Peyer's patch (tissue), 4 donors: ENCODE data around the gene ZNF808. TPM values are rescaled to one million over a fixed set of nuclear protein-coding genes. Genes with fewer than 3 reads are reported as not detected.
"Not testable (repeated sequence)": the region's sequence is repeated elsewhere in the genome, so short reads cannot be mapped to it uniquely, and the experiment has no call there.

Experiments
- DNase-seq, 3 donors: peaks; one replicate each; pipeline ENCODE4 v3.0.0-alpha.2; 2017 to 2019
- H3K27ac ChIP-seq, 4 donors: fragments of 200-600 bp; sonication (generic); one replicate each; pipeline ENCODE4 v1.5.1; 2016 to 2019
- H3K27me3 ChIP-seq, 2 donors: fragments of 200-600 bp; sonication (generic); one replicate each; pipeline ENCODE4 v1.5.1; 2019
- H3K36me3 ChIP-seq, 3 donors: fragments of 200-600 bp; sonication (generic); one replicate each; pipeline ENCODE4 v1.5.1; 2016 to 2019
- H3K4me1 ChIP-seq, 4 donors: fragments of 200-600 bp; sonication (generic); one replicate each; pipeline ENCODE4 v1.5.1; 2016 to 2019
- H3K4me3 ChIP-seq, 4 donors: fragments of 200-600 bp; sonication (generic); 1 replicate in 3 of 4; 2 replicates in 1 of 4; pipeline ENCODE4 v1.5.1; 2016 to 2019; ENCODE audit warnings: mild to moderate bottlenecking in 1 of 4
- H3K9me3 ChIP-seq, 4 donors: fragments of 200-600 bp; sonication (generic); one replicate each; pipeline ENCODE4 v1.5.1; 2016 to 2019; ENCODE audit warnings: mild to moderate bottlenecking in 1 of 4
- POLR2A ChIP-seq, 2 donors: fragments of 450-650 bp; IDR thresholded peaks; one replicate each; pipeline ENCODE4 v1.5.1; 2017; ENCODE audit warnings: antibody characterized with exemption in 2 of 2, mild to moderate bottlenecking in 2 of 2, moderate library complexity in 2 of 2
- total RNA-seq, 4 donors: library from RNA; depleted of rRNA; stranded (reverse); fragments of >200 nt; gene quantifications; one replicate each; pipeline ENCODE4 v1.1.0, GENCODE V29; 2016
- TF ChIP-seq, protein P1 (sequence below), 6 experiments: fragments of 450-650 bp in 4 of 6; fragments of 200-600 bp in 2 of 6; sonication (generic) in 1 of 6; IDR thresholded peaks; one replicate each; pipeline ENCODE4 v1.5.1; 2017 to 2019; ENCODE audit warnings: antibody characterized with exemption in 6 of 6, mild to moderate bottlenecking in 3 of 6, moderate library complexity in 1 of 6

The ZNF808 gene
- 10 to 100 TPM; 30.5 to 56.9 (median 42.0) TPM for total RNA-seq

DNA sequence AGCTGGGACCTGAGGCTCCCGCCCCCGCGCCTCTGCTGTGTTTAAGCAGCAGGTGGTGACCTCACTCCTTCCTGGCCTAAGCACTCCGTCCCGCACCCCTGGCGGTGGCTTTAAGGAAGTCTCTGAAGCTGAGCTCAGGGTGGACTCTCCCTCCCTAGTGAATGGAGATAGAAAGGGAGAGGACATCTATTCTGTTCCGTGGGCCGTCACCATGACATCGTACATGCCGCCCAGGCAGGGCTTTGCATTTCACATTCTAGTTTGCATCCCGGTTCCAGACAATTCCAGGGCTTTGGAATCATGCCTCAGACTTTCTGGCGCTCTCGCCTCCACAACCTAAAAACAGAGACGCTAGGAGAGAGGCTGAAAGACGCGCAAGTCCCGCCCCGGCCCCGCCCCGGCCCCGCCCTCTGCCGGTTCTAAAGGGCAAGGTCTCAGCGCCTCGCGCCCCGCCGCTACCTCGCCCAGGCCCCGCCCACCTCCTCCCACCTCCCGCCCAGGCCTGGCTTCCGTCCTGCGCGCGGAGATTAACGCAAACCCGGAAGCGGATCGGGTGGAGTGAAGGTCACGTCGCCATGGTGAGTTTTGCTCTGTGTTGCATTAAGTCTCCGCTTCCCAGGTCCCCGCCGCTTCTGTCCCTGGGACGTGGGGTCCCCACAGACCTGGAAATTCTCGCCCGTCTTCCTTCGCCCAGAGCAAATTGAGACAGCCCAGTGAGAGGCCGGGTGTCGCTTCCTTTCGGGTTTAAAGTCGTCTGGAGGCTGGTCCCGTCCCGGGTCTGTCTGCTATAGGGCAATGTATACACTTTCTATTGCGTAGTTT is at the start of gene ZNF808:
TSS of gene ZNF808 (plus strand) at position 535 of the 822 bp plus-strand sequence. CDS start 15,617 bp downstream, outside the sequence.
- TF ChIP-seq POLR2A (IDR thresholded peaks at IDR 0.05) = peak; percentile 48 to 62
- TF ChIP-seq, protein P1, sequence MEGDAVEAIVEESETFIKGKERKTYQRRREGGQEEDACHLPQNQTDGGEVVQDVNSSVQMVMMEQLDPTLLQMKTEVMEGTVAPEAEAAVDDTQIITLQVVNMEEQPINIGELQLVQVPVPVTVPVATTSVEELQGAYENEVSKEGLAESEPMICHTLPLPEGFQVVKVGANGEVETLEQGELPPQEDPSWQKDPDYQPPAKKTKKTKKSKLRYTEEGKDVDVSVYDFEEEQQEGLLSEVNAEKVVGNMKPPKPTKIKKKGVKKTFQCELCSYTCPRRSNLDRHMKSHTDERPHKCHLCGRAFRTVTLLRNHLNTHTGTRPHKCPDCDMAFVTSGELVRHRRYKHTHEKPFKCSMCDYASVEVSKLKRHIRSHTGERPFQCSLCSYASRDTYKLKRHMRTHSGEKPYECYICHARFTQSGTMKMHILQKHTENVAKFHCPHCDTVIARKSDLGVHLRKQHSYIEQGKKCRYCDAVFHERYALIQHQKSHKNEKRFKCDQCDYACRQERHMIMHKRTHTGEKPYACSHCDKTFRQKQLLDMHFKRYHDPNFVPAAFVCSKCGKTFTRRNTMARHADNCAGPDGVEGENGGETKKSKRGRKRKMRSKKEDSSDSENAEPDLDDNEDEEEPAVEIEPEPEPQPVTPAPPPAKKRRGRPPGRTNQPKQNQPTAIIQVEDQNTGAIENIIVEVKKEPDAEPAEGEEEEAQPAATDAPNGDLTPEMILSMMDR (IDR thresholded peaks at IDR 0.05) = peak; percentile 39 to 77 (median 68)
- DNase-seq = peak; percentile 97 to 99 (median 99)
- no peaks in the 10 kb centered on the region for H3K27me3 ChIP-seq
- H3K4me1 ChIP-seq = peaks cover 0 to 15% (median 3%) of the 10 kb centered on the region in 4 donors
- no peaks in the 10 kb centered on the region for H3K36me3 ChIP-seq
- peak within 1 kb of the TSS; percentile 82 to 93 (median 91) for H3K27ac ChIP-seq
- H3K9me3 ChIP-seq = peaks cover 0 to 18% (median 0%) of the 10 kb centered on the region in 4 donors
- H3K4me3 ChIP-seq = peak within 1 kb of the TSS; percentile 68 to 80 (median 74)

DNA sequence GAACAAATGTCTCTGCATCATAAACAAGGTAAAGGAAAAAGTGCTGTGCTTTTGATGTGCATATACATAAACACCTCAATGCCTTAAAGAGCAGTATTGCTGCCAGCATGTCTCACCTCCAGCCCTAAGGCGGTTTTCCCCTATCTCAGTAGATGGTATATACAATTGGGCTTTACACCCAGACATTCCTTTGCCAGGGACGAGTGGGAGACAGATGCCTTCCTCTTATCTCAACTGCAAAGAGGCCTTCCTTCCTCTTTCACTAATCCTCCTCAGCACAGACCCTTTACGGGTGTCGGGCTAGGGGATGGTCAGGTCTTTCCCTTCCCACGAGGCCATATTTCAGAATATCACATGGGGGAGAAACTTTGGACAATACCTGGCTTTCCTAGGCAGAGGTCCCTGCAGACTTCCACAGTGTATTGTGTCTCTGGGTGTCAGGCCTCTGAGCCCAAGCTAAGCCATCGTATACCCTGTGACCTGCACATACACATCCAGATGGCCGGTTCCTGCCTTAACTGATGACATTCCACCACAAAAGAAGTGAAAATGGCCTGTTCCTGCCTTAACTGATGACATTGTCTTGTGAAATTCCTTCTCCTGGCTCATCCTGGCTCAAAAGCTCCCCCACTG is 43.2 kb upstream of the ZNF808 start:
- H3K27ac ChIP-seq, H3K27me3 ChIP-seq, DNase-seq, H3K4me3 ChIP-seq, H3K4me1 ChIP-seq, H3K36me3 ChIP-seq: not testable (repeated sequence)
- peaks cover 0 to 69% (median 18%) of the 10 kb centered on the region in 4 donors for H3K9me3 ChIP-seq

DNA sequence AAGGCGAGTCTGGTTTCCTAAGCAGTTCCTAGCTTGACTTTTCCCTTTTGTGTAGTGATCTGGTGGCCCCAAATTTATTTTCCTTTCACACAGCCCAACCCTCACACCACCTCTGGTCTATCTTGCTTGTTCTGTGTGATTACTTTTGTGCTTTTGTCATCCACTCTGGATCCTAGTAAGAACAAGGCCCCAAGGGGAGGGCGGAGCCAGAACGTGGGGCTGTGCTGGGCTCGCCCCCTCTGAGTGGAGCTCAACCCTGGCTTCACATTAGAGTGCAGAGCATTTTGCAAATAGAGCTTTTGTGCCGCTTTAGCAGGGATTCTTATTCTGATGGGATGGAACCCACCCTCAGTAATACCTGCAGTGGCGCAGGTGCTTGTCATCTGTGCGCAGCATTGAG is 42.4 kb upstream of the ZNF808 start:
- H3K27me3 ChIP-seq, H3K4me1 ChIP-seq, H3K4me3 ChIP-seq, H3K27ac ChIP-seq, DNase-seq, H3K36me3 ChIP-seq: not testable (repeated sequence)
- H3K9me3 ChIP-seq = peaks cover 0 to 68% (median 14%) of the 10 kb centered on the region in 4 donors

GRCh38 chr19:52485561-52486240 is 41.8 kb upstream of the ZNF808 start:
- H3K27ac ChIP-seq, H3K27me3 ChIP-seq, H3K4me1 ChIP-seq, H3K36me3 ChIP-seq, H3K4me3 ChIP-seq, DNase-seq: not testable (repeated sequence)
- H3K9me3 ChIP-seq = peaks cover 0 to 61% (median 11%) of the 10 kb centered on the region in 4 donors

DNA sequence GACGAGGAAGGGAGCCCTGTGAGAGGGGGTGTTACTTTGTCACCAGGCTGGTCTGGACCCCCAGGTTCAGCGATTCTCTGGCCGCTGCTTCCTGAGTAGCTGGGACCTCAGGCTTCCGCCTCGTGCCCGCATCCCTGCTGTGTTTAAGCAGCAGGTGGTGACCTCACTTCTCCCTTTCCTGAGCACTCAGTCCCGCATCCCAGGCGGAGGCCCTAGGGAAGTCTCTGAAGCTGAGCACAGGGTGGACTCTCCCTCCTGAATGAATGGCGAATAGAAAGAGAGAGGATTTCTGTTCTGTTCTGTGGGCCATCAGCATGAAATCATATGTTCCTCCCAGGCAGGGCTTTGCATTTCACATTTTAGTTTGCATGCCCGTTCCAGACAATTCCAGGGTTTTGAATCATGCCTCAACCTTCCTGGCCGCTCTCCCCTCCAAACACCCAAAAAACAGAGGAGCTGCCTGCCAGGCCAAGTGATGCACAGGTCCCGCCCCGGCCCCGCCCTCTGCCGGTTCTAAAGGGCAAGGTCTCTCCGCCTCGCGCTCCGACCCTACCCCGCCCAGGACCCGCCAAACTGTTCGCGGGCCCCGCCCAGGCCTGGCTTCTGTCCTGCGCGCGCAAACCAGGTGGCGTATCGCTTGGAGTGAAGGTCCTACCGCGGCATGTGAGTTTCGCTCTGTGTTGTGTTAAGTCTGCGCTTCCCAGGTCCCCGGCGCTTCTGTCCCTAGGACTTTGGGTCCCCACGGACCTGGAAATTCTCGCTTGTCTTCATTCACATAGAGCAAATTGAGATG is 35.1 kb upstream of the ZNF808 start:
- TF ChIP-seq POLR2A (IDR thresholded peaks at IDR 0.05) = no peak
- TF ChIP-seq, protein P1 (IDR thresholded peaks at IDR 0.05) = no peak
- H3K36me3 ChIP-seq = no peaks in the 10 kb centered on the region
- no peak overlapping the region for H3K27ac ChIP-seq
- H3K4me1 ChIP-seq = no peaks in the 10 kb centered on the region
- no peaks in the 10 kb centered on the region for H3K27me3 ChIP-seq
- peaks cover 0 to 63% (median 11%) of the 10 kb centered on the region in 4 donors for H3K9me3 ChIP-seq
- H3K4me3 ChIP-seq = no peak overlapping the region
- DNase-seq = no peak

GRCh38 chr19:52492994-52493470 is 34.4 kb upstream of the ZNF808 start:
- Histone ChIP-seq H3K4me3 (no peak overlapping the region), H3K9me3 (peaks cover 0 to 57% (median 8%) of the 10 kb centered on the region in 4 donors), H3K4me1 (no peaks in the 10 kb centered on the region), H3K27me3 (no peaks in the 10 kb centered on the region), H3K27ac (no peak overlapping the region), H3K36me3 (no peaks in the 10 kb centered on the region)
- TF ChIP-seq, protein P1 (IDR thresholded peaks at IDR 0.05) = no peak
- TF ChIP-seq POLR2A (IDR thresholded peaks at IDR 0.05) = no peak
- no peak for DNase-seq
